Nephron progenitor cell (in vitro differentiated cells): ENCODE results near the gene GART.
"Not testable (repeated sequence)": the region's sequence is repeated elsewhere in the genome, so short reads cannot be mapped to it uniquely, and the experiment has no call there.

Experiments
- DNase-seq: peaks from one replicate; pipeline ENCODE4 v3.0.0; 2021
- H3K27ac Mint-ChIP-seq: 2 replicates; pipeline ENCODE4 v1.8.0; 2021; ENCODE audit warnings: mild to moderate bottlenecking, moderate library complexity, mixed read lengths
- H3K27me3 Mint-ChIP-seq: 2 replicates; pipeline ENCODE4 v1.8.0; 2021; ENCODE audit warnings: mild to moderate bottlenecking, low read depth, mixed read lengths; ENCODE audit not compliant: poor library complexity
- H3K36me3 Mint-ChIP-seq: 2 replicates; pipeline ENCODE4 v1.8.0; 2021; ENCODE audit warnings: low read depth, mixed read lengths
- H3K4me1 Mint-ChIP-seq: 2 replicates; pipeline ENCODE4 v1.8.0; 2021; ENCODE audit warnings: mixed read lengths
- H3K4me3 Mint-ChIP-seq: 2 replicates; pipeline ENCODE4 v1.8.0; 2021; ENCODE audit warnings: mild to moderate bottlenecking, moderate library complexity, mixed read lengths
- H3K9me3 Mint-ChIP-seq: 2 replicates; pipeline ENCODE4 v1.8.0; 2021; ENCODE audit warnings: mild to moderate bottlenecking, moderate library complexity, mixed read lengths
- TF ChIP-seq, protein P1 (sequence below): fragments of 200-600 bp; sonication (generic); IDR thresholded peaks from 2 replicates; pipeline ENCODE4 v1.5.0; 2021; ENCODE audit warnings: antibody characterized with exemption

GART gene

DNA sequence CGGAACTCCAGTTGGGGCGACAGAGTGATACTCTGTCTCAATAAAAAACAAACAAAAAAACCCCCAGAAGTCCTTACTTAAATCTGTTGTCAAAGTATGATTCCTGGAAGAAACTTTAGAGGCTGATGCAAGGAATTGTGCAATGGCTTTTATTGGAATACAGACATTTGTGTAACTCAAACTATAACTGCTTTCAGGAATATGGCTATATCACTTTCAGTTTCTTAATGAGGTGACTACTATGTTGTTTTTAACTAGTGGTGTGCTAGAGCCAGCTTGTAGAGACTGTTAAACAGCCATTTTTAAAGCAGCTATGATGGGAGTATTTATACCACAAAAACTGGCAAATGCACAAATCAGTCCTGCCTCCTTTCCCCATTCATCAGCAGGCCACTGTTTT lies 27.7 kb downstream of the GART start:
- Mint-ChIP-seq H3K4me1 (no peaks in the 10 kb centered on the region), H3K27me3 (no peaks in the 10 kb centered on the region), H3K4me3 (no peak overlapping the region), H3K36me3 (peaks cover 77% of the 10 kb centered on the region), H3K9me3 (no peaks in the 10 kb centered on the region), H3K27ac (no peak overlapping the region)
- TF ChIP-seq, protein P1, sequence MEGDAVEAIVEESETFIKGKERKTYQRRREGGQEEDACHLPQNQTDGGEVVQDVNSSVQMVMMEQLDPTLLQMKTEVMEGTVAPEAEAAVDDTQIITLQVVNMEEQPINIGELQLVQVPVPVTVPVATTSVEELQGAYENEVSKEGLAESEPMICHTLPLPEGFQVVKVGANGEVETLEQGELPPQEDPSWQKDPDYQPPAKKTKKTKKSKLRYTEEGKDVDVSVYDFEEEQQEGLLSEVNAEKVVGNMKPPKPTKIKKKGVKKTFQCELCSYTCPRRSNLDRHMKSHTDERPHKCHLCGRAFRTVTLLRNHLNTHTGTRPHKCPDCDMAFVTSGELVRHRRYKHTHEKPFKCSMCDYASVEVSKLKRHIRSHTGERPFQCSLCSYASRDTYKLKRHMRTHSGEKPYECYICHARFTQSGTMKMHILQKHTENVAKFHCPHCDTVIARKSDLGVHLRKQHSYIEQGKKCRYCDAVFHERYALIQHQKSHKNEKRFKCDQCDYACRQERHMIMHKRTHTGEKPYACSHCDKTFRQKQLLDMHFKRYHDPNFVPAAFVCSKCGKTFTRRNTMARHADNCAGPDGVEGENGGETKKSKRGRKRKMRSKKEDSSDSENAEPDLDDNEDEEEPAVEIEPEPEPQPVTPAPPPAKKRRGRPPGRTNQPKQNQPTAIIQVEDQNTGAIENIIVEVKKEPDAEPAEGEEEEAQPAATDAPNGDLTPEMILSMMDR, result no peak
- no peak for DNase-seq

DNA sequence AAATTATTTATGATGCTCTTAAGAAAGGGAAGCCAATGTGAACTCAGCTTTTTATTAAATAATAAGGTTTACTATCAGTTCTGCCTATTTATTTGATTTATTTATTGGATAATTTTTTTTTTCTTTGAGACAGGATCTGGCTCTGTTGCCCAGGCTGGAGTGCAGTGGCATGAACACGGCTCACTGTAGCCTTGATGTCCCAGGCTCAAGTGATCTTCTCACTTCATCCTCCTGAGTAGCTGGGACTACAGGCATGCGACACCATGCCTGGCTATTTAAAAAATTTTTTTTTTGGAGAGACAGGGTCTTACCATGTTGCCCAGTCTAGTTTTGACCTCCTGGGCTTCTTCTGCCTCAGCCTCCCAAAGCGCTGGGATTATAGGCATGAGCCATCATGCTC lies 29.4 kb downstream of the GART start:
- TF ChIP-seq, protein P1, result no peak
- no peaks in the 10 kb centered on the region for H3K4me1 Mint-ChIP-seq
- peaks cover 84% of the 10 kb centered on the region for H3K36me3 Mint-ChIP-seq
- no peak overlapping the region for H3K27ac Mint-ChIP-seq
- no peak overlapping the region for H3K4me3 Mint-ChIP-seq
- DNase-seq, result no peak
- H3K27me3 Mint-ChIP-seq, result no peaks in the 10 kb centered on the region
- H3K9me3 Mint-ChIP-seq, result no peaks in the 10 kb centered on the region

DNA sequence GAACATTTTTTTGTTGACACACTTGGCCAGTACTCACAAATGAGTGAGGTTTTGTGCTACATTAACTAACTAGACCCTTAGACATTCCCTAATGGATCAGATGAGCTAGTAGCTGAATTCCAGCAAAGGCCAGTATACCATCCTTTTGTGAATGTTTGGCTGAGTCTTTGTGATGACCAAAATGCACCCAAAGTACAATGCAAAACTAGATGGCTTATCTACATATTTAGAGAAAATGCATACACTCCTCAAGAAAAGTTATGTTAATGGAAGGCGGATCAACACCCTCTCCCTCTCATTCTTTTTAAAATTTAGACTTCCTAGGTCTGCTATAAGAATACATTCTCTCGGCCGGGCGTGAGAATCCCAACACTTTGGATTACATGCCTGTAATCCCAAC lies 30.3 kb downstream of the GART start:
- Mint-ChIP-seq H3K27ac (no peak overlapping the region), H3K4me1 (no peaks in the 10 kb centered on the region), H3K36me3 (peaks cover 84% of the 10 kb centered on the region), H3K9me3 (peaks cover 7% of the 10 kb centered on the region), H3K27me3 (no peaks in the 10 kb centered on the region), H3K4me3 (no peak overlapping the region)
- TF ChIP-seq, protein P1, result no peak
- no peak for DNase-seq

DNA sequence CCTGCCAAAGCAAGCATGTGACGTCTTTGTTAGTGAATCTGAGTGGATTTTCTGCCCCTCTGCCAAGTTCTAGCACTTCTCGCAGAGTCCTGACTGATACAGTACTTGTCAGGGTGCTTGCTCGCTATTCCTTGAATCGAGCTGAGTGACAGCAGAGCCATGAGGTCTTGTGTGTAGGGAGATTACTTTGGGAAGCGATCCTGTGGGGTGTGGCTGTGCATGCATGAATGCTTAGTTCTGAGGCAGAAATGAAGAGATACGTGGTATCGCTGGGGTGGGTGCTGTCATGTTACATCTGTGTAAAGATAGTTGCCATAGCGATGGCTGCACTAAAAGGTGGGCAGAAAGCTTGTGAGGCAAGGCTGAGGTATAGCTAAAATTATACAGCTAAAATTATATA lies 31.1 kb downstream of the GART start:
- Mint-ChIP-seq H3K27me3 (no peaks in the 10 kb centered on the region), H3K36me3 (peaks cover 84% of the 10 kb centered on the region), H3K4me1 (no peaks in the 10 kb centered on the region), H3K9me3 (peaks cover 9% of the 10 kb centered on the region), H3K27ac (no peak overlapping the region), H3K4me3 (no peak overlapping the region)
- no peak for DNase-seq
- TF ChIP-seq, protein P1, result no peak

DNA sequence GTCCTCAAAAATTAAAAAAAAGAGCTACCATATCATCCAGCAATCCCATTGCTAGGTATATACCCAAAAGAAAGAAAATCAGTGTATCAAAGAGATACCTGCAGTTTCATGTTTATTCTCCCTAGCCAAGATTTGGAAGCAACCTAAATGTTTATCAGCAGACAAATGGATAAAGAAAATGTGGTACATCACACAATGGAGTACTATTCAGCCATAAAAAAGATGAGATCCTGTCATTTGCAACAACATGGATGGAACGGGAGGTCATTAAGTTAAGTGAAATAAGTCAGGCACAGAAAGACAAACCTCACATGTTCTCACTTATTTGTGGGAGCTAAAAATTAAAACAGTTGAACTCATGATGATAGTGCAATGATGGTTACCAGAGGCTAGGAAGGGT lies 34.9 kb downstream of the GART start:
- not testable (repeated sequence) for H3K4me1 Mint-ChIP-seq, H3K27me3 Mint-ChIP-seq, H3K9me3 Mint-ChIP-seq, H3K4me3 Mint-ChIP-seq, DNase-seq, H3K27ac Mint-ChIP-seq
- peaks cover 91% of the 10 kb centered on the region for H3K36me3 Mint-ChIP-seq

DNA sequence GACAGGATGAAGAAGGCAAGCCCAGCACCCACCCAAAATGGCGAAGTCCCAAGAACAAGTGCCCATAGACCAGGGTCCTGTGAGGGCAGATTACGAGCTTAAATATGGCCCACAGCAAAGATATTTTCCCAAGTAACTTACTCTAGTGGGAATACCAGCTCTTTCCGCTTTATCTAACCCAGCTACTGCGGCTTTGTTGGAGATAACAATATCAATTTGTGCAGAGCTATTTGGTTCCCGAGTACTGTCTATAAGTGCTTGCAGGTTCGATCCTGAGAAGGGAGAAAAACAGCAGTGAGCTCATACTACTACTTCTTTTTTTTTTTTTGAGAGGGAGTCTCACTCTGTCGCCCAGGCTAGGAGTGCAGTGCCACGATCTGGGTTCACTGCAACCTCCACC lies 36.1 kb downstream of the GART start:
- no peak overlapping the region for H3K4me3 Mint-ChIP-seq
- no peaks in the 10 kb centered on the region for H3K4me1 Mint-ChIP-seq
- no peaks in the 10 kb centered on the region for H3K27me3 Mint-ChIP-seq
- H3K9me3 Mint-ChIP-seq, result peaks cover 9% of the 10 kb centered on the region
- TF ChIP-seq, protein P1, result no peak
- H3K36me3 Mint-ChIP-seq, result peaks cover 79% of the 10 kb centered on the region
- no peak for DNase-seq
- H3K27ac Mint-ChIP-seq, result no peak overlapping the region
